Smooth muscle cell (in vitro differentiated cells): ENCODE measurements around the gene ARPP21. TPM values are rescaled to one million over a fixed set of nuclear protein-coding genes. Genes with fewer than 3 reads are reported as not detected.
A peak's percentile ranks its signal among the peaks of the same experiment; 100 is the strongest.

Source experiments
- DNase-seq: peaks from one replicate; lab custom pipeline; 2025; ENCODE audit not compliant: unreplicated experiment; lab: John Stamatoyannopoulos, UW
- H2AFZ ChIP-seq: fragments of 200-600 bp; sonication (generic); 2 replicates; pipeline ENCODE4 v1.6.0; 2016; ENCODE audit warnings: antibody characterized with exemption, low read depth, mild to moderate bottlenecking
- H3F3A ChIP-seq: fragments of 200-600 bp; sonication (generic); 2 replicates; pipeline ENCODE4 v1.6.0; 2017; ENCODE audit warnings: antibody characterized with exemption, low read depth
- H3K27ac ChIP-seq: fragments of 200-600 bp; sonication (generic); 2 replicates; pipeline ENCODE4 v1.5.1; 2016; ENCODE audit warnings: low read depth, mild to moderate bottlenecking
- H3K27me3 ChIP-seq: fragments of 200-600 bp; sonication (generic); 2 replicates; pipeline ENCODE4 v1.6.1; 2016; ENCODE audit warnings: low read depth, mild to moderate bottlenecking
- H3K36me3 ChIP-seq: fragments of 200-600 bp; sonication (generic); 2 replicates; pipeline ENCODE4 v1.5.1; 2016; ENCODE audit warnings: low read depth
- H3K4me1 ChIP-seq: fragments of 200-600 bp; sonication (generic); 2 replicates; pipeline ENCODE4 v1.5.1; 2016; ENCODE audit warnings: low read depth
- H3K4me2 ChIP-seq: fragments of 200-600 bp; sonication (generic); 2 replicates; pipeline ENCODE4 v1.6.0; 2016; ENCODE audit warnings: mild to moderate bottlenecking
- H3K4me3 ChIP-seq: fragments of 200-600 bp; sonication (generic); 2 replicates; pipeline ENCODE4 v1.5.1; 2016; ENCODE audit warnings: mild to moderate bottlenecking
- H3K79me2 ChIP-seq: fragments of 200-600 bp; sonication (generic); 2 replicates; pipeline ENCODE4 v1.6.0; 2016; ENCODE audit warnings: low read depth, mild to moderate bottlenecking
- H3K9ac ChIP-seq: fragments of 200-600 bp; sonication (generic); 2 replicates; pipeline ENCODE4 v1.6.0; 2016; ENCODE audit warnings: low read depth
- H3K9me3 ChIP-seq: fragments of 200-600 bp; sonication (generic); replicated peaks from 2 replicates; pipeline ENCODE4 v1.5.1; 2016; ENCODE audit warnings: low read depth
- H4K20me1 ChIP-seq: fragments of 200-600 bp; sonication (generic); 2 replicates; pipeline ENCODE4 v1.6.0; 2016; ENCODE audit warnings: low read depth
- CTCF ChIP-seq: fragments of 200-600 bp; sonication (generic); IDR thresholded peaks from 2 replicates; pipeline ENCODE4 v1.5.1; 2017; ENCODE audit warnings: borderline replicate concordance, mild to moderate bottlenecking, antibody characterized with exemption; ENCODE audit not compliant: insufficient read depth, poor library complexity, severe bottlenecking
- WGBS: methylation state at CpG from one replicate; pipeline ENCODE4 v1.1.7; 2016; ENCODE audit warnings: low lambda C conversion rate; 5-methylcytosine and 5-hydroxymethylcytosine counted together
- polyA plus RNA-seq: library from polyadenylated mRNA; unstranded; fragments of >200 nt; fragmentation: Nextera tagmentation; extraction: Ambion mirVana; gene quantifications from 2 replicates; pipeline ENCODE4 v1.2.1, GENCODE V29; 2016
- total RNA-seq: library from RNA; depleted of rRNA; stranded (reverse); fragments of >200 nt; gene quantifications from 2 replicates; pipeline ENCODE4 v1.2.3, GENCODE V29; 2014

Gene ARPP21
- total and polyA plus RNA-seq, 2 experiments from 2014 or later: not detected

DNA sequence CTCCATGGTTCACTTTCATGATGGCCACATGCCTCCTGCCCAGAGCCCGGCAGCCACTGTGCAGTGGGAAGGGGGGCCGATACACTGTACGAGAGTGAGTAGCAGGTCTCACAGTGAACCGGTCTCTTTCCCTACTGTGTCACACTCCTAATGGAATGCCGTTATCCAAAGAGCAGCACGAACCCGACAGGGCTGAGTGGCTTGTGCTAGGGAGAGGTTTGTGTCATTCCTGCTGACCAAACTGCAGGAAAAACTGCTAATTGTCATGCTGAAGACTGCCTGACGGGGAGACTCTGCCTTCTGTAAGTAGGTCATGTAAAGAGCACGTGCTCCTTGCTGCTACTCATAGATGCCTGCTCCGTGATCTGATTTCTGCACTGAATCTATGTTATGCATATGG is 105.1 kb downstream of the ARPP21 start:
- no peak overlapping the region for H2AFZ ChIP-seq

DNA sequence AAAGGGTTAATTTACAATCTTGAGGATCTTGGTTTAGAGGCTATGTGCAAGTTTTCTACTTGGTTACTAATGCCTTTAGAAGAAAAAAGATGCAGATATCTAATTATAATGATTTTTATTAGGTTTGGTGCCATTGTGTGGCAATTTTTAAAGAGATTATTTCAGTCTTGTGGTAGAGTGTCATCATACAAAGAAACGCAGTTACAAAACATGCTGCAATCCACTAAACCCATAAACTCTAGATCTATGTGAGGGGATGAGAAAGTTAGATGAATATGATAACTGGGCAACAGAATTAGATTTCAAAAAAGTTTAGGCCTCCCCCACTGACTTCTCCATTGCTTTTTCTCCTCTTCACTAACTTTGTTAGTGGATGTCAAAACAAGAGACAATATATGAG is 106.0 kb downstream of the ARPP21 start:
- H3K9ac ChIP-seq: no peak overlapping the region
- 68% methylated on average over 1 of the region's 1 CpG for WGBS
- no peaks in the 10 kb centered on the region for H3K4me1 ChIP-seq
- TF ChIP-seq CTCF: no peak
- no peaks in the 10 kb centered on the region for H3K79me2 ChIP-seq
- H3K9me3 ChIP-seq: no peaks in the 10 kb centered on the region
- DNase-seq: no peak
- no peak overlapping the region for H3K4me3 ChIP-seq
- H2AFZ ChIP-seq: no peak overlapping the region
- H3K36me3 ChIP-seq: no peaks in the 10 kb centered on the region
- no peak overlapping the region for H3K4me2 ChIP-seq
- H3K27me3 ChIP-seq: peaks cover 17% of the 10 kb centered on the region
- no peaks in the 10 kb centered on the region for H4K20me1 ChIP-seq
- no peaks in the 10 kb centered on the region for H3F3A ChIP-seq
- H3K27ac ChIP-seq: no peak overlapping the region

More for the DNA sequence above, 105.1 kb downstream of the ARPP21 start:
- no peak overlapping the region for H3K4me3 ChIP-seq
- H3F3A ChIP-seq: no peaks in the 10 kb centered on the region
- no peak overlapping the region for H3K9ac ChIP-seq
- peak overlapping the region; percentile 20 for H3K4me2 ChIP-seq
- peaks cover 17% of the 10 kb centered on the region for H3K27me3 ChIP-seq
- WGBS: 32% methylated on average over 10 of the region's 10 CpGs
- no peaks in the 10 kb centered on the region for H3K79me2 ChIP-seq
- H4K20me1 ChIP-seq: no peaks in the 10 kb centered on the region
- H3K36me3 ChIP-seq: no peaks in the 10 kb centered on the region
- no peaks in the 10 kb centered on the region for H3K9me3 ChIP-seq
- no peaks in the 10 kb centered on the region for H3K4me1 ChIP-seq
- TF ChIP-seq CTCF: no peak
- no peak for DNase-seq
- H3K27ac ChIP-seq: no peak overlapping the region

DNA sequence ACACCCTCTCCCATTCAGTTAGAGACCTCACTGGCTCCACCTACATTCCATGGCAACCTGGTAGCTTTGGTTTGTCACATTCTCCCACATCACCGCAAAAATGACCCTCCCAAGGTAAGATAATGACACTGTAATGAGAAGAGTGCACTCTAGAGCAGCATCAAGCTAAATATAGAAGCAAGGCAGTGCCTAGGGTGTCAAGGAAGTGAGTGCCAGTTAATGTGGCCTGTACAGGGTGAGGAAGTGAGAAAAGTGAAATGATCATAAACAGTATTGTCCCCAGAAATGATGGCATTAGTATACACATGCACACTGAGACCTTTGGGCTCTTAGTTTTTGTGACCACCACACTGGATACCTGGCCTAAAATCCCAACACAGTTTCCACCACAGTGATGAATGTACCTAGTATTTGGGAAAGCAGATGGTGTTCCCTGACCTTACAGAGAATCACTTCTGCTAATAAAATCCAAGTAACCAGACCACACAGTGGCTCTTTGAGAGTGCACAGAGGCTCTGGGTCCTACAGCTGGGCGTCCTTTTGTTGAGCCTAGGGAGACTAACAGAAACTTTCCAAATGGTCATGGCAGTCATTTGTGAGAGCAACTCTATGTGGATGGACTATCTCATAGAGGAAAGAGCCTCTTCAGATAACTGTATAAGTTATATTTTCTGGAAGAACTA is 106.6 kb downstream of the ARPP21 start:
- Histone ChIP-seq H3K4me3 (no peak overlapping the region), H3K27me3 (peaks cover 17% of the 10 kb centered on the region), H3K36me3 (no peaks in the 10 kb centered on the region), H3K4me2 (no peak overlapping the region), H3K79me2 (no peaks in the 10 kb centered on the region), H3F3A (no peaks in the 10 kb centered on the region), H4K20me1 (no peaks in the 10 kb centered on the region), H3K9me3 (no peaks in the 10 kb centered on the region), H2AFZ (no peak overlapping the region), H3K9ac (no peak overlapping the region), H3K27ac (no peak overlapping the region), H3K4me1 (no peaks in the 10 kb centered on the region)
- TF ChIP-seq CTCF: no peak
- DNase-seq: no peak
- 75% methylated on average over 2 of the region's 2 CpGs for WGBS

GRCh38 chr3:35746492-35746891 is 107.2 kb downstream of the ARPP21 start:
- 69% methylated on average over 2 of the region's 2 CpGs for WGBS
- H3K4me3 ChIP-seq: no peak overlapping the region
- H3K9ac ChIP-seq: no peak overlapping the region
- H3K4me2 ChIP-seq: no peak overlapping the region
- no peaks in the 10 kb centered on the region for H3K36me3 ChIP-seq
- H2AFZ ChIP-seq: no peak overlapping the region
- H3K4me1 ChIP-seq: no peaks in the 10 kb centered on the region
- no peaks in the 10 kb centered on the region for H3K79me2 ChIP-seq
- no peaks in the 10 kb centered on the region for H3F3A ChIP-seq
- no peaks in the 10 kb centered on the region for H4K20me1 ChIP-seq
- no peaks in the 10 kb centered on the region for H3K9me3 ChIP-seq
- H3K27ac ChIP-seq: no peak overlapping the region
- DNase-seq: no peak
- TF ChIP-seq CTCF: no peak
- peaks cover 11% of the 10 kb centered on the region for H3K27me3 ChIP-seq
